Calu3 (cell line): ENCODE data around the gene BBOF1. TPM values are rescaled to one million over a fixed set of nuclear protein-coding genes. Genes with fewer than 3 reads are reported as not detected.
"Not testable (repeated sequence)": the region's sequence is repeated elsewhere in the genome, so short reads cannot be mapped to it uniquely, and the experiment has no call there.

Experiments used
- BruUV-seq: library from RNA; stranded (reverse); fragments of 400-500 nt; replicated peaks from 2 replicates; lab custom pipeline; 2021; lab: Mats Ljungman, UMichigan
- CTCF ChIA-PET: fragments of 300-600 bp; sonication (Branson Sonifier 250); formaldehyde crosslinking; loops from one replicate; lab custom pipeline; 2022; ENCODE audit warnings: antibody characterized with exemption; lab: Charles Lee
- DNase-seq: peaks from one replicate; pipeline ENCODE4 v3.0.0; 2022
- H3K27ac Mint-ChIP-seq: one replicate; pipeline ENCODE4 v1.8.0; 2022; ENCODE audit warnings: mixed read lengths; ENCODE audit not compliant: unreplicated experiment
- H3K27me3 Mint-ChIP-seq: one replicate; pipeline ENCODE4 v1.8.0; 2022; ENCODE audit warnings: mixed read lengths; ENCODE audit not compliant: unreplicated experiment
- H3K36me3 Mint-ChIP-seq: one replicate; pipeline ENCODE4 v1.8.0; 2022; ENCODE audit warnings: mild to moderate bottlenecking, moderate library complexity, mixed read lengths; ENCODE audit not compliant: insufficient read depth, unreplicated experiment
- H3K4me1 Mint-ChIP-seq: one replicate; pipeline ENCODE4 v1.8.0; 2022; ENCODE audit warnings: mild to moderate bottlenecking, low read depth, mixed read lengths; ENCODE audit not compliant: unreplicated experiment
- H3K4me3 Mint-ChIP-seq: one replicate; pipeline ENCODE4 v1.8.0; 2022; ENCODE audit warnings: mild to moderate bottlenecking, low read depth, moderate library complexity, mixed read lengths; ENCODE audit not compliant: unreplicated experiment
- H3K9me3 Mint-ChIP-seq: one replicate; pipeline ENCODE4 v1.8.0; 2022; ENCODE audit warnings: low read depth, mixed read lengths; ENCODE audit not compliant: unreplicated experiment
- CTCF ChIP-seq: fragments of 200-600 bp; IDR thresholded peaks from one replicate; pipeline ENCODE4 v1.8.0; 2022; ENCODE audit warnings: antibody characterized with exemption; ENCODE audit not compliant: unreplicated experiment
- intact Hi-C: fragments of 100-400 bp; cut with micrococcal nuclease; formaldehyde crosslinking; loops from one replicate; pipeline ENCODE4 v1.10.0; 2022; ENCODE audit not compliant: unreplicated experiment
- total RNA-seq: library from RNA; stranded (reverse); gene quantifications from 2 replicates; pipeline ENCODE4 v1.2.3, GENCODE V29; 2022

BBOF1 gene
- total RNA-seq, 1 experiment from 2014 or later = 1.3 TPM

DNA sequence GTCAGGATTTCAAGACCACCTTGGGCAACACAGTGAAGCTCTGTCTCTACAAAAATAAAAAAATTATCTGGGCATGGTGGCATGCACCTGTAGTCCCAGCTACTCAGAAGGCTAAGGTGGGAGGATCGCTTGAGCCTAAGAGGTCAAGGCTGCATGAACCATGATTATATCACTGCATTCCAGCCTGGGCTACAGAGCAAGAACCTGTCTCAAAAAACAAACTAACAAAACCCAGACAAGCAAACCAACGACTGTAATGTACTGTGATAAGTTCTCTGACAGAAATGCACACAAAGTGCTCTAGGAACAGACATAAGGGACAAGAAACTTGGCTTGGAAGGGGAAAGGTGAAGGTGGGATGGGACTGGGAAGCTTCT, 22.4 kb upstream of the BBOF1 start:
- H3K27me3 Mint-ChIP-seq = no peaks in the 10 kb centered on the region
- no peaks in the 10 kb centered on the region for H3K36me3 Mint-ChIP-seq
- no peak for TF ChIP-seq CTCF
- no TSS peak for BruUV-seq
- intact Hi-C loops = no loop called here
- no peak overlapping the region for H3K27ac Mint-ChIP-seq
- H3K4me3 Mint-ChIP-seq = peak overlapping the region; percentile 14
- DNase-seq = no peak
- peaks cover 34% of the 10 kb centered on the region for H3K4me1 Mint-ChIP-seq
- CTCF ChIA-PET = interaction anchor here (0.6 kb wide), 1 partner anchor 22 kb away, joined by 3 read pairs; no protein-coding TSS in a partner anchor
- no peaks in the 10 kb centered on the region for H3K9me3 Mint-ChIP-seq

DNA sequence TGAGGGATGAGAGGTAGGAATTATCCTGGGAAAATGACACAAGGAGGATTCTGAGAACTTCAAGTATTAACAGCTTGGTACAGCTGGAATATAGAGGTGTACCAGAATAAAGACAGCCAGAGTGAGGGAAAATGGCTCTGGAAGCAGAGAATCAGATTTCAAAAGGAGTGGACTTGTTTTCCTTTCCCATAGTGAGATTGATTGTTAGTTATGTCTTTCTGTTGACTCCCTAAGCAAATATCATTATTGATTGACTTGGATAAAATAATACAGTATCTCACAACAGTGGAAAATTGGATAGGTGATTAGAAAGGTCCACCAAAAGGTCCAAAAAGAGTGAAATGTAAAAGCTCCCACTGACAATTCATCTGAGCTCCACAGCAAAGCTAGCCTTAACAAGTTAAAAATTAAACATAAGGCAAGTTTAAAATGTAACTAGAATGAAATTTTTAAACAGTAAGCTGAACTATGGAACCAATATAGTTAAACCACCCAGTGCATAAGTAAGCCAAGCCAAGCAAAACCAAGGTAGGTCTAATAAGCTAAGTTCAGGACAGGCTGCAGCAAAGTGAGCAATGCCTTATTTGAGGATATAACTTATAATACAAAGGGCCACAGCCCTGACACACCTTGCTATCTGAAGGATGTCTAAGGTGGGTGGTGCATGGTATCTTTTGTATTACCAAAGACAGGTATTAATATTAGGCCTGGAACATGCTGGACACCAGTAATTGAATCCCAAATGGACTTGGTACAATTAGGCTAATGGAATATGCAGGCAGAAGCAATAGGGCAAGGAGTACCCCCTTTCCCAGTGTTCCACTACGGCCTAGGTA, 21.8 kb upstream of the BBOF1 start:
- Mint-ChIP-seq H3K9me3 (no peaks in the 10 kb centered on the region), H3K36me3 (no peaks in the 10 kb centered on the region), H3K4me3 (peak overlapping the region; percentile 14), H3K27ac (no peak overlapping the region), H3K4me1 (peaks cover 34% of the 10 kb centered on the region), H3K27me3 (no peaks in the 10 kb centered on the region)
- no peak for DNase-seq
- BruUV-seq = no TSS peak
- no peak for TF ChIP-seq CTCF
- intact Hi-C loops = no loop called here
- CTCF ChIA-PET = interaction anchor here (0.6 to 1.8 kb wide), 3 partner anchors 16 to 40 kb away, joined by 3 to 5 read pairs (median 3); no protein-coding TSS in a partner anchor

DNA sequence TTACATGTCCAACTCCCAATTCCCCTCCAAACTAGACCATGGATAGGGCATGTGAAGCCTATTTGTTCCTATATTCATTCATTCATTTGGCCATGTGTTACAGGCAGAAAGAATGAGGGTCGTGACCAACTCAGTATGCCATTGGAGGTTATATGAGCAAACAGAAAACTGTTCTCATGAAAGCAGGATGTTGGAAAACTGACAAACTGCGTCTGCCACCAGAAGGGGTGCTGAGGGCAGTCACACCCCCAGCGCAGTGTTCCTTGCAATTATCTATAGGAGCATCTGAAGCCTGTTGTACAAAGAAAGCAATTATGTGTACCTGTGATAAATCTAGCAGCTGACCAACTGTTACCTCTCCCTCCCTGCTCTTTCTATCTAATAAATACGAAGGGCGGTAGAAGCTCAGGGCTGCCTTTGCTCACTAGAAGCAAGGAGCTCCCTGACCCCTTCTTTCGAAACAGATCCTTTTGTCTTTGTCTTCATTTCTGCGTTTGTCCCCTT, 21.2 kb upstream of the BBOF1 start:
- H3K9me3 Mint-ChIP-seq = no peaks in the 10 kb centered on the region
- no peak overlapping the region for H3K4me3 Mint-ChIP-seq
- H3K4me1 Mint-ChIP-seq = peaks cover 34% of the 10 kb centered on the region
- no peaks in the 10 kb centered on the region for H3K27me3 Mint-ChIP-seq
- no peak for DNase-seq
- no peaks in the 10 kb centered on the region for H3K36me3 Mint-ChIP-seq
- no peak for TF ChIP-seq CTCF
- CTCF ChIA-PET = interaction anchor here (0.6 to 1.8 kb wide), 2 partner anchors 16 to 39 kb away, joined by 3 to 5 read pairs; no protein-coding TSS in a partner anchor
- intact Hi-C loops = no loop called here
- H3K27ac Mint-ChIP-seq = no peak overlapping the region
- no TSS peak for BruUV-seq

DNA sequence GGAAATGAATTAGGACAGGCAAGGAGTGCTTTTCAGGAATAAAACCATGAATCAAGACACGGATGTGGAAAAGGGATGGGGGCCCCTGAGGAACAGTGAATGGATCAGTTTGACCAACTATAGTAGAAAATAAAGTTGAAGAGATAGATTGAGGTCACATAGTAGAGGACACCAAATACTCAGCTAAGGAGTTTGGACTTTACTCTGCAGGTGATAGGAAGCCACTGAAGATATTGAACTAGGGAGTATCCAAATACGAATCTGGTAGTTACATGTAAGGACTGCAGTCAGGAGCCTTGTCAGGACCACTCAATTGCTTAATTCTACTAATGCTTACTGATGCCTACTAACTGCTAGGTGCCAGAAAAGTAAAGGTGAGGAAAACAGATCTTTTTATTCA, 20.4 kb upstream of the BBOF1 start:
- Mint-ChIP-seq H3K4me1 (peaks cover 34% of the 10 kb centered on the region), H3K27ac (no peak overlapping the region), H3K9me3 (no peaks in the 10 kb centered on the region), H3K36me3 (no peaks in the 10 kb centered on the region), H3K4me3 (no peak overlapping the region), H3K27me3 (no peaks in the 10 kb centered on the region)
- BruUV-seq = no TSS peak
- no peak for TF ChIP-seq CTCF
- CTCF ChIA-PET = interaction anchor here (1.8 kb wide), 1 partner anchor 15 kb away, joined by 5 read pairs; no protein-coding TSS in a partner anchor
- DNase-seq = no peak
- intact Hi-C loops = no loop called here

DNA sequence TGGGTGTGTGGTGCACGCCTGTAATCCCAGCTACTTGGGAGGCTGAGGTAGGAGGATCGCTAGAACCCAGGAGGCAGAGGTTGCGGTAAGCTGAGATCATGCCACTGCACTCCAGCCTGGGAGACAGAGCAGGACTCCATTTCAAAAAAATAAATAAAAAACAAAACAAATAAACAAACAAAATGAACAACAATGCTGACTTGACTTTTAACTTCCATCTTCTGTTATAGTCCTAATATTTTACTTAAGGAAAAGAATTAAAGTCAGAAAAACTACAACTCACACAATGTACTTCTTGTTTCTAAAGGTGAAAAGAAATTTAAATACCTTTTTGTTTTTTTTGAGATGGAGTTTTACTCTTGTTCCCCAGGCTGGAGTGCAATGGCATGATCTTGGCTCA, 13.5 kb upstream of the BBOF1 start:
- H3K4me3 Mint-ChIP-seq, intact Hi-C loops, BruUV-seq, DNase-seq, H3K27ac Mint-ChIP-seq, H3K36me3 Mint-ChIP-seq, H3K4me1 Mint-ChIP-seq, H3K27me3 Mint-ChIP-seq, H3K9me3 Mint-ChIP-seq, CTCF ChIA-PET: not testable (repeated sequence)
